Measurements from ENCODE around the gene MYCL. TPM values are rescaled to one million over a fixed set of nuclear protein-coding genes. Genes with fewer than 3 reads are reported as not detected.

Gene MYCL, protein sequence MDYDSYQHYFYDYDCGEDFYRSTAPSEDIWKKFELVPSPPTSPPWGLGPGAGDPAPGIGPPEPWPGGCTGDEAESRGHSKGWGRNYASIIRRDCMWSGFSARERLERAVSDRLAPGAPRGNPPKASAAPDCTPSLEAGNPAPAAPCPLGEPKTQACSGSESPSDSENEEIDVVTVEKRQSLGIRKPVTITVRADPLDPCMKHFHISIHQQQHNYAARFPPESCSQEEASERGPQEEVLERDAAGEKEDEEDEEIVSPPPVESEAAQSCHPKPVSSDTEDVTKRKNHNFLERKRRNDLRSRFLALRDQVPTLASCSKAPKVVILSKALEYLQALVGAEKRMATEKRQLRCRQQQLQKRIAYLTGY
- 0.09 and 0.32 TPM in 2 replicates for total RNA-seq

DNA sequence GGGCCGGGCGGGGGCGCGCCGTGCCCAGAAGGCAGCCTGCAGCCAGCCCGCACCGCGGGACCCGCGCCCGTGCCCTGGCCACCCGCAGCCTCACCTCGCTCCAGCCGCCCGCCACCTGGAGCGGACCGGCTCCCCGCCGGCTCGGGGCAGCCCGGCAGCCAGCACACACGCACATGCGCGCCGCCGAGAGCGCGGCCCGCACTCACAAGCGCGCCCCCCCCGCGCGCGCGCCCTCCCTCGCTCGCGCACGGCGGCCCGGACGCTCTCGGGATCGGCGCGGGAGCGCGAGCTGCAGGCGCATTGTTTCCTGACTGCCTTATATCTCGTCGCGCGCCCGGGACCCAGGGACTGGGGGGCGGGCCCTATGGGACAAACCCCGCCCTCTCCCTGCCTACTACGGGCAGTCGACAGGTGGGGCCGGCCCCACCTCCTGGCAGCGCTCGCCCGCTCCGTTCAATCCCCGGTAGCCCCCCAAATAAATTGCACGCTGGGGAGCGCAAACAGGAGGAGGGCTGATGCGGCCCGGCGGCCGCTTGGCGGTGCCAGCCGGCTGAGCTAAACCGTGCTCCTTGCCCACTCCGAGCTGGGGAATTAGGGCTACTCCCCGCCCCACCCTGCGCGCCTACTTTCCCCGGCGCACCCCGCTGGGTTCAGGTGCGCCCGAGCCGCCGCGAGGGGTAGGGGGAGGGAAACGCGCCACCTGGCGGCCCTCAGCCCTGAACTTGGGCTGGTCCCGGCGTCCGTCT is at the start of gene MYCL:
MYCL (minus strand) TSS at position 204 of the 746 bp plus-strand sequence. CDS start 483 bp downstream, outside the sequence.

Other genes starting within 250 kb of the MYCL start
- gene NT5C1A, start 229.8 kb downstream of the MYCL start, total RNA-seq, result not detected in 2 replicates
- gene HPCAL4, start 210.5 kb downstream of the MYCL start, total RNA-seq, result under 0.01 TPM in 1 of 2 replicates, not detected in the other
- gene PPIE, start 163.0 kb downstream of the MYCL start, total RNA-seq, result 34.4 and 42.9 TPM in 2 replicates
- gene OXCT2, start 130.6 kb downstream of the MYCL start, total RNA-seq, result 0.09 and 2.2 TPM in 2 replicates
- under 0.01 TPM in 1 of 2 replicates, not detected in the other for gene BMP8B, start 113.1 kb downstream of the MYCL start, total RNA-seq
- 16.1 and 25.5 TPM in 2 replicates for gene TRIT1, start 18.4 kb downstream of the MYCL start, total RNA-seq
- gene MFSD2A, start 53.2 kb upstream of the MYCL start, total RNA-seq, result 0.63 and 0.69 TPM in 2 replicates
- 276 and 338 TPM in 2 replicates for gene CAP1, start 138.8 kb upstream of the MYCL start, total RNA-seq
- 24.6 and 36.3 TPM in 2 replicates for gene PPT1, start 195.3 kb upstream of the MYCL start, total RNA-seq